Adrenal gland (tissue), 12 donors: ENCODE measurements around the gene GRHPR. TPM values are rescaled to one million over a fixed set of nuclear protein-coding genes. Genes with fewer than 3 reads are reported as not detected.

Experiments
- DNase-seq, 7 donors: peaks; one replicate each; pipeline ENCODE4 v3.0.0-alpha.2; 2019 to 2020
- H3K27ac ChIP-seq, 5 donors: fragments of 200-600 bp; sonication (generic) in 4 of 5; 1 replicate in 3 of 5; 2 replicates in 2 of 5; pipeline versions ENCODE4 v1.5.1 to v1.8.0; 2016 to 2020; ENCODE audit warnings: mild to moderate bottlenecking in 1 of 5
- H3K27me3 ChIP-seq: fragments of 200-600 bp; 2 replicates; pipeline ENCODE4 v1.8.0; 2021
- H3K36me3 ChIP-seq, 2 donors: fragments of 200-600 bp; replicated peaks in 1 of 2; 1 replicate in 1 of 2; 2 replicates in 1 of 2; pipeline versions ENCODE4 v1.5.1 to v1.8.0; 2018 to 2022
- H3K4me1 ChIP-seq, 2 donors: fragments of 200-600 bp; replicated peaks in 1 of 2; 1 replicate in 1 of 2; 2 replicates in 1 of 2; pipeline versions ENCODE4 v1.5.1 to v1.8.0; 2018 to 2021
- H3K4me3 ChIP-seq, 4 donors: fragments of 200-600 bp; sonication (generic) in 3 of 4; one replicate each; pipeline ENCODE4 v1.5.1; 2016 to 2018
- H3K9me3 ChIP-seq, 3 donors: fragments of 200-600 bp; sonication (generic) in 1 of 3; replicated peaks in 1 of 3; 1 replicate in 2 of 3; 2 replicates in 1 of 3; pipeline versions ENCODE4 v1.5.1 to v1.8.0; 2016 to 2021
- POLR2A ChIP-seq, 2 donors: fragments of 450-650 bp; IDR thresholded peaks; one replicate each; pipeline ENCODE4 v1.6.1; 2017; ENCODE audit warnings: antibody characterized with exemption in 2 of 2, mild to moderate bottlenecking in 2 of 2, moderate library complexity in 1 of 2
- WGBS, 4 donors: extraction: QIAGEN DNeasy Blood & Tissue Kit in 2 of 4; methylation state at CpG; one replicate each; pipeline versions ENCODE4 v1.1.5 to v1.1.7; 2013 to 2017; 5-methylcytosine and 5-hydroxymethylcytosine counted together
- intact Hi-C, 2 donors: fragments of 100-400 bp; cut with DNase I; formaldehyde crosslinking; loops; one replicate each; pipeline versions ENCODE4 v1.14.1 to v1.15.0; 2022 to 2023
- polyA plus RNA-seq, 3 donors: library from polyadenylated mRNA; stranded (reverse); fragments of 200-250 nt in 2 of 3; fragments of 350-450 nt in 1 of 3; fragmentation: Illumina TruSeq in 1 of 3; extraction: RNeasy Lipid Tissue Mini Kit (QIAGEN cat#74804) in 1 of 3; gene quantifications; one replicate each; pipeline ENCODE4 v1.2.3, GENCODE V29; 2013 to 2014
- total RNA-seq, 9 donors: library from RNA; depleted of rRNA in 4 of 9; stranded (reverse); fragments of >200 nt in 4 of 9; fragments of 120-200 nt in 1 of 9; fragmentation: NEBNext Ultra II Directional in 1 of 9; extraction: Animal tissue kit (Norgen Biotek cat#: 25700) in 1 of 9; gene quantifications; one replicate each; pipeline versions ENCODE4 v1.1.0 to v1.2.4, GENCODE V29; 2013 to 2023
- TF ChIP-seq, protein P1 (sequence below), 6 experiments: fragments of 450-650 bp in 4 of 6; fragments of 200-600 bp in 2 of 6; sonication (generic) in 1 of 6; IDR thresholded peaks; 1 replicate in 5 of 6; 2 replicates in 1 of 6; pipeline versions ENCODE4 v1.5.1 to v1.8.0; 2016 to 2021; ENCODE audit warnings: antibody characterized with exemption in 6 of 6, mild to moderate bottlenecking in 2 of 6, moderate library complexity in 1 of 6
- donor health status: healthy with polysubstance abuse.
- donor health status: Bipolar disorder and iron deficiency.
- donor health status: DM: yes; HTN: yes; CAD: no.
- donor health status: DM: no; HTN: no; CAD: no.
- donor health status: DM: no; HTN: no; CAD: no.
- donor health status: DM: yes; HTN: yes; CAD: no.

Gene GRHPR
- total and polyA plus RNA-seq, 12 donors = 83.3 to 434 (median 230) TPM

DNA sequence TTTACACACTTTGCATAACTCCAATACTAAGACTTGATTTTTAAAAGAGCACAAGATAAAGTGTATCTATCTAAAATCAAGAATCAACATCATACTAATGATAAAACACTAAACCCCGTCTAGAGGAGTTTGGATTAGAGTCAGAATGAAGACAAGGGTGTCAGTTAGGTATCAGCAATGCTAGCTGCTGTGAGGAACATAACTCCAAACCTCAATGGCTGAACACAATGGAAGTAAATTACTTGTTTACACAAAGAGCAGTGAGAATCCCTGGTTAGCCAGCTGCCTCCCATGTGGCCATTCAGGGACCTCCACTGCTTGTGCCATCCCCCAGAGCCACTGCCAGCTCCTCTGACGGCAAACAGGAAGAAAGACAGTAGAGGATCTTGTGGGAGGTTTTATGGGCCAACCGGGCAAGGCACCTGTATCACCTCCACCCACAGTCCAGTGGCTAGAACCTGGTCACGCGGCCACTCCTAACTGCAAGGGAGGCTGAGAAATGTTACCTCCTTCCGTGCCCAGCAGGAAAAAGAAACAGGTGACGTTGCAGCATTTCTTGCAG lies 24.0 kb upstream of the GRHPR start:
- no peak overlapping the region for H3K27ac ChIP-seq
- TF ChIP-seq, protein P1, sequence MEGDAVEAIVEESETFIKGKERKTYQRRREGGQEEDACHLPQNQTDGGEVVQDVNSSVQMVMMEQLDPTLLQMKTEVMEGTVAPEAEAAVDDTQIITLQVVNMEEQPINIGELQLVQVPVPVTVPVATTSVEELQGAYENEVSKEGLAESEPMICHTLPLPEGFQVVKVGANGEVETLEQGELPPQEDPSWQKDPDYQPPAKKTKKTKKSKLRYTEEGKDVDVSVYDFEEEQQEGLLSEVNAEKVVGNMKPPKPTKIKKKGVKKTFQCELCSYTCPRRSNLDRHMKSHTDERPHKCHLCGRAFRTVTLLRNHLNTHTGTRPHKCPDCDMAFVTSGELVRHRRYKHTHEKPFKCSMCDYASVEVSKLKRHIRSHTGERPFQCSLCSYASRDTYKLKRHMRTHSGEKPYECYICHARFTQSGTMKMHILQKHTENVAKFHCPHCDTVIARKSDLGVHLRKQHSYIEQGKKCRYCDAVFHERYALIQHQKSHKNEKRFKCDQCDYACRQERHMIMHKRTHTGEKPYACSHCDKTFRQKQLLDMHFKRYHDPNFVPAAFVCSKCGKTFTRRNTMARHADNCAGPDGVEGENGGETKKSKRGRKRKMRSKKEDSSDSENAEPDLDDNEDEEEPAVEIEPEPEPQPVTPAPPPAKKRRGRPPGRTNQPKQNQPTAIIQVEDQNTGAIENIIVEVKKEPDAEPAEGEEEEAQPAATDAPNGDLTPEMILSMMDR (IDR thresholded peaks at IDR 0.05) = no peak
- TF ChIP-seq POLR2A (IDR thresholded peaks at IDR 0.05) = no peak
- no peak overlapping the region for H3K4me3 ChIP-seq
- intact Hi-C loops = no loop called here
- 79 to 91% (median 87%) methylated on average over 7 of the region's 7 CpGs for WGBS, 4 donors
- H3K4me1 ChIP-seq = no peaks in the 10 kb centered on the region
- H3K27me3 ChIP-seq = no peaks in the 10 kb centered on the region
- H3K9me3 ChIP-seq = no peaks in the 10 kb centered on the region
- DNase-seq = no peak
- no peaks in the 10 kb centered on the region for H3K36me3 ChIP-seq

DNA sequence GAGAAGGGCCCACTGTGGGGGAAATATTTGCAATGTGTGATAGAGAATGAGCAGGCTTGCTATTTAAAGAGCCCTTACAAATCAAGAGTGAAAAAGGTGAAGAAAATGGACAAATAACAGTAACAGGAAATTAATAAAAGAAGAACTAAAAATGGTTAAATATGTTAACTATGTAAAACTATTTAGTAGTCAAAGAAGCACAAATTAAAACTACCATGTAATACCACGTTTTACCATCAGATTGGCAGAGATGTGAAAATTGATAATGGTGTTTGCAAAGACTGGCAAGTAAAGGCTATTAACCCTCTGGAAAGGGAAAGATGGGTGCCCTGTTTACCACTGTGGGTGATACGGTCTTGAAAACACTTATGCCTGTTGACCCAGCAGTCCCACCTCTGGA lies 23.2 kb upstream of the GRHPR start:
- Histone ChIP-seq H3K27me3 (no peaks in the 10 kb centered on the region), H3K27ac (no peak overlapping the region), H3K36me3 (no peaks in the 10 kb centered on the region), H3K4me3 (no peak overlapping the region), H3K4me1 (no peaks in the 10 kb centered on the region), H3K9me3 (no peaks in the 10 kb centered on the region)
- WGBS, 4 donors = 76 to 90% (median 80%) methylated on average over 2 of the region's 2 CpGs
- no peak for TF ChIP-seq POLR2A (IDR thresholded peaks at IDR 0.05)
- TF ChIP-seq, protein P1 (IDR thresholded peaks at IDR 0.05) = no peak
- no peak for DNase-seq
- intact Hi-C loops = no loop called here

DNA sequence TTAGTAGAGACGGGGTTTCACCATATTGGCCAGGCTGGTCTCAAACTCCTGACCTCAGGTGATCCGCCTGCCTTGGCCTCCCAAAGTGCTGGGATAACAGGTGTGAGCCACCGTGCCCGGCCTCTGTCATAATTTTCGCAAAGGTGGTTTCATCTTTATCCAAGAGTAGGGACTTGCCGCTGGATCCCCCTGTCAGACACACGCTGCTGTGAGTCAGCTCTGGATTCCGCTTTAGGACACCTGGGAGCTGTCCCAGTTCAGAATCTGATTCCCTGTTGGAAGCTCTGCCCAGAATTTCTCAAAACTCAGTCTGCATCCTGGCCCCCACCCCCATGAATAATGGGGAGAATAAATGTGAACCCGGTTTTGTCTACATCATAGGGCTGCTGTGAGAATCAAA lies 17.9 kb upstream of the GRHPR start:
- intact Hi-C loops = no loop called here
- Histone ChIP-seq H3K36me3 (no peaks in the 10 kb centered on the region), H3K4me1 (peaks cover 14 to 18% of the 10 kb centered on the region in 2 donors), H3K27ac (peak overlapping the region in 4 of 5 donors; percentile 32 to 68 (median 42)), H3K4me3 (no peak overlapping the region), H3K9me3 (no peaks in the 10 kb centered on the region), H3K27me3 (no peaks in the 10 kb centered on the region)
- DNase-seq = peak in 1 of 7 donors; percentile 63
- TF ChIP-seq, protein P1 (IDR thresholded peaks at IDR 0.05) = no peak
- no peak for TF ChIP-seq POLR2A (IDR thresholded peaks at IDR 0.05)
- WGBS, 4 donors = 58 to 78% (median 67%) methylated on average over 6 to 9 of the region's 9 CpGs

DNA sequence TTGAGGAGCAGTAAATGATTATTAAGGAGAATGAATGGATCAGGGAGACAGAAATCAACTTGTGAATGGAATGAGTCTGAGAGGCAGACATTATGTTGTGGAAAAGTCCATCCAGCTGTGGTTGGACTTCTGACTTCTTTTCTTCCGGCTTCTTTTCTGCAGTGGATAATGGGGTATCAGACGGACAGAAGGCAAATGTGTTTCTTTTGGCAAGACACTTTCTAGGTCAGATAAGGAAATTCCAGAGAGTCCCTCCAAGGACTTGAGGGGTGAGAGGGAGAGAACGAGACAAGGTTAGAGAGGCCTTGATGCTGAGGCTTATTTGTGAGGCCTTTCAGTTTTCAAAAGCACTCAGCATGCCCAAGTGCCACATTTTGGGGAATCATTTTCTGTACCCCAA lies 17.1 kb upstream of the GRHPR start:
- H3K9me3 ChIP-seq = no peaks in the 10 kb centered on the region
- peaks cover 14 to 18% of the 10 kb centered on the region in 2 donors for H3K4me1 ChIP-seq
- no peak overlapping the region for H3K4me3 ChIP-seq
- DNase-seq = no peak
- TF ChIP-seq POLR2A (IDR thresholded peaks at IDR 0.05) = no peak
- TF ChIP-seq, protein P1 (IDR thresholded peaks at IDR 0.05) = no peak
- peak overlapping the region in 4 of 5 donors; percentile 32 to 68 (median 42) for H3K27ac ChIP-seq
- H3K27me3 ChIP-seq = no peaks in the 10 kb centered on the region
- 27 to 44% (median 34%) methylated on average over 3 of the region's 3 CpGs for WGBS, 4 donors
- no peaks in the 10 kb centered on the region for H3K36me3 ChIP-seq
- intact Hi-C loops = no loop called here
